WERI-Rb-1 (cell line): ENCODE data around the gene BCAS3.
"Not testable (repeated sequence)": the region's sequence is repeated elsewhere in the genome, so short reads cannot be mapped to it uniquely, and the experiment has no call there.

Source experiments
- DNase-seq: peaks from one replicate; pipeline ENCODE4 v3.0.0-alpha.2; 2020
- H3K27ac ChIP-seq: fragments of 250-450 bp; sonication (Bioruptor Pico); 2 replicates; pipeline ENCODE4 v1.5.1; 2020; ENCODE audit warnings: mild to moderate bottlenecking, moderate library complexity
- H3K27me3 ChIP-seq: fragments of 250-450 bp; sonication (Bioruptor Pico); 2 replicates; pipeline ENCODE4 v1.5.1; 2021; ENCODE audit warnings: mild to moderate bottlenecking, low read depth, moderate library complexity; ENCODE audit not compliant: insufficient read depth, severe bottlenecking
- H3K36me3 ChIP-seq: fragments of 250-450 bp; sonication (Bioruptor Pico); 2 replicates; pipeline ENCODE4 v1.5.1; 2020; ENCODE audit warnings: mild to moderate bottlenecking, moderate library complexity
- H3K4me3 ChIP-seq: 2 replicates; pipeline ENCODE4 v1.5.1; 2011; ENCODE audit warnings: low read depth, mild to moderate bottlenecking, control low read depth, low read length
- H3K9me3 ChIP-seq: fragments of 250-450 bp; sonication (Bioruptor Pico); 2 replicates; pipeline ENCODE4 v1.5.1; 2021; ENCODE audit warnings: mild to moderate bottlenecking, moderate library complexity; ENCODE audit not compliant: severe bottlenecking
- TF ChIP-seq, protein P1 (sequence below): IDR thresholded peaks from 2 replicates; pipeline ENCODE4 v1.5.1; 2011; ENCODE audit warnings: low read depth, mild to moderate bottlenecking, control low read depth, inconsistent platforms, low read length

BCAS3 gene

DNA sequence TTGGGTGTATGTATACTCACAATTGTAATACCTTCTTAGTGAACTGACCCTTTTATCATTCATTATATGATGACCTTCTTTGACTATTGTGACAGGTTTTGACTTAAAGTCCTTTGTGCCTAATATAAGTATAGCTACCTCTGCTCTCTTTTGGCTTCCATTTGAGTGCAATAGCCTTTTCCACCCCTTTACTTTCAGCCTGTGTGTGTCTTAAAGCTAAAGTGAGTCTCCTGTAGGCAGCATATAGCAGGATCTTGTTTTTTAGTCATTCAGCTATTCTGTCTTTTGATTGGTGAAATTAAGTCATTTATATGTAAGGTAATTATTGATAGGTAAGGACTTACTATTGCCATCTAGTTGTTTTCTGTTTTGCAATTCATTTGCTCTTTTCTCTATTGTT, 758.6 kb downstream of the BCAS3 start:
- Histone ChIP-seq H3K36me3 (no peaks in the 10 kb centered on the region), H3K9me3 (peaks cover 8% of the 10 kb centered on the region), H3K4me3 (no peak overlapping the region), H3K27me3 (no peaks in the 10 kb centered on the region), H3K27ac (no peak overlapping the region)
- TF ChIP-seq, protein P1, sequence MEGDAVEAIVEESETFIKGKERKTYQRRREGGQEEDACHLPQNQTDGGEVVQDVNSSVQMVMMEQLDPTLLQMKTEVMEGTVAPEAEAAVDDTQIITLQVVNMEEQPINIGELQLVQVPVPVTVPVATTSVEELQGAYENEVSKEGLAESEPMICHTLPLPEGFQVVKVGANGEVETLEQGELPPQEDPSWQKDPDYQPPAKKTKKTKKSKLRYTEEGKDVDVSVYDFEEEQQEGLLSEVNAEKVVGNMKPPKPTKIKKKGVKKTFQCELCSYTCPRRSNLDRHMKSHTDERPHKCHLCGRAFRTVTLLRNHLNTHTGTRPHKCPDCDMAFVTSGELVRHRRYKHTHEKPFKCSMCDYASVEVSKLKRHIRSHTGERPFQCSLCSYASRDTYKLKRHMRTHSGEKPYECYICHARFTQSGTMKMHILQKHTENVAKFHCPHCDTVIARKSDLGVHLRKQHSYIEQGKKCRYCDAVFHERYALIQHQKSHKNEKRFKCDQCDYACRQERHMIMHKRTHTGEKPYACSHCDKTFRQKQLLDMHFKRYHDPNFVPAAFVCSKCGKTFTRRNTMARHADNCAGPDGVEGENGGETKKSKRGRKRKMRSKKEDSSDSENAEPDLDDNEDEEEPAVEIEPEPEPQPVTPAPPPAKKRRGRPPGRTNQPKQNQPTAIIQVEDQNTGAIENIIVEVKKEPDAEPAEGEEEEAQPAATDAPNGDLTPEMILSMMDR = no peak
- no peak for DNase-seq

DNA sequence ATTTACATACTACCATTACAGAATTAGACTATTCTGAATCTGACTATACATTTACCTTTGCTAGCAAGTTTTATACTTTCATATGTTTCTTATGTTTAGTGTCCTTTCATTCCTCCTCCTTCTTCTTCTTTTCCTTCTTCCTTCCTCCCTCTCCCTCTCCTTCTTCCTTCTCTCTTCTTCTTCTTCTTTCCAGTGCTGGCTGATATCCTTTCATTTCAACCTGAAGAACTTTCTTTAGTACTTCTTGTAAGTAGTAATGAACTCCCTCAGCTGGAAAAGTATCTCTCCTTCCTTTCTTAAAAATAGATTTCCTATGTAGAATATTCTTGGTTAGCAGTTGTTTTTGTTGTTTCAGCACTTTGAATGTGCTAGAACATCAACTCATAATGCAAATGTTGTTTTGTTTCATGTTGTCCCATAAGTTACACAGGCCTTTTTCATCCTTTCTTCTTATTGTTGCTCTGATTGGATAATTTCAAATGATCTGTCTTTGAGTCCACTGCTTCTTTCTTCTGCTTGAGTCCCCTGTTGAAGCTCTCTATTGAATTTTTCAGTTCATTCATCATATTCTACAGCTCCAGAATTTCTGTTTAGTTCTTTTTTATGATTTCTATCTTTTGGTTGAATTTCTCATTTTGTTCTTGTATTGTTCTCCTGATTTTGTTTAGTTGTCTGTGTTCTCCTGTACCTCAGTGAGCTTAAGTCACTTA, 759.5 kb downstream of the BCAS3 start:
- Histone ChIP-seq H3K9me3 (peaks cover 8% of the 10 kb centered on the region), H3K36me3 (no peaks in the 10 kb centered on the region), H3K4me3 (no peak overlapping the region), H3K27me3 (no peaks in the 10 kb centered on the region), H3K27ac (no peak overlapping the region)
- no peak for DNase-seq
- TF ChIP-seq, protein P1 = no peak

DNA sequence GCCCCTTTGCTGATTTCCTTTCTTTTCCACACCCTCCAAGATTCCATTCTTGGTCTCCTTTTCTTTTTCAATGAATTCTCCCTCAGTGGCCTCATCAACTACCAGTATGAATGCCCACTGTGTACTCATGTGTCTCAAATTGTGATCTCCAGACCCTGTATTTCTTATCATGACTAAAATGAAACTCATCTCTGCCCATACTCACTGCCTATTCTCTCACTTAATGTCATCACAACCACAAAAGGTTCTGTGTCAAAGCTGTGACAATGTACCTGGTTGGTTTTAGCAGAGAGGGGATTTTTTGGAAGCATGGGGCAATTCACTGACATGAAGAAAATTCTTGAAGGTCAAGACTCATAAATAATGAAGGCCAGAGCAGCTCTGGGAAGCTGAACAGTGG, 763.0 kb downstream of the BCAS3 start:
- TF ChIP-seq, protein P1 = no peak

DNA sequence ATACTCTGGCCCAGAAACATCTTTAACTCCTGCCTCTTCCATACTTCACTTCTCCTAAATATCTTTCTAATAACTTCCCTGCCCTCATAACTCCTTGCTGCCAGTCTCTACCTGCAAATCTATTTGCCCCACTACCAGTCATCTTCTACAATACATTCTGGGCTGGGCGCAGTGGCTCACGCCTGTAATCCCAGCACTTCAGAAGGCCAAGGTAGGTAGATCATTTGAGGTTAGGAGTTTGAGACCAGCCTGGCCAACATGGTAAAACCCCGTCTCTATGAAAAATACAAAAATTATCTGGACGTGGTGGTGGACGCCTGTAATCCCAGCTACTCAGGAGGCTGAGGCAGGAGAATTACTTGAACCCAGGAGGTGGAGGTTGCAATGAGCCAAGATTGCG, 763.9 kb downstream of the BCAS3 start:
- H3K27me3 ChIP-seq, DNase-seq, H3K4me3 ChIP-seq, H3K27ac ChIP-seq, H3K36me3 ChIP-seq: not testable (repeated sequence)
- peaks cover 12% of the 10 kb centered on the region for H3K9me3 ChIP-seq

More for the DNA sequence above, 763.0 kb downstream of the BCAS3 start:
- DNase-seq = no peak
- peaks cover 12% of the 10 kb centered on the region for H3K9me3 ChIP-seq
- H3K36me3 ChIP-seq = no peaks in the 10 kb centered on the region
- H3K27me3 ChIP-seq = no peaks in the 10 kb centered on the region
- H3K4me3 ChIP-seq = no peak overlapping the region
- no peak overlapping the region for H3K27ac ChIP-seq

DNA sequence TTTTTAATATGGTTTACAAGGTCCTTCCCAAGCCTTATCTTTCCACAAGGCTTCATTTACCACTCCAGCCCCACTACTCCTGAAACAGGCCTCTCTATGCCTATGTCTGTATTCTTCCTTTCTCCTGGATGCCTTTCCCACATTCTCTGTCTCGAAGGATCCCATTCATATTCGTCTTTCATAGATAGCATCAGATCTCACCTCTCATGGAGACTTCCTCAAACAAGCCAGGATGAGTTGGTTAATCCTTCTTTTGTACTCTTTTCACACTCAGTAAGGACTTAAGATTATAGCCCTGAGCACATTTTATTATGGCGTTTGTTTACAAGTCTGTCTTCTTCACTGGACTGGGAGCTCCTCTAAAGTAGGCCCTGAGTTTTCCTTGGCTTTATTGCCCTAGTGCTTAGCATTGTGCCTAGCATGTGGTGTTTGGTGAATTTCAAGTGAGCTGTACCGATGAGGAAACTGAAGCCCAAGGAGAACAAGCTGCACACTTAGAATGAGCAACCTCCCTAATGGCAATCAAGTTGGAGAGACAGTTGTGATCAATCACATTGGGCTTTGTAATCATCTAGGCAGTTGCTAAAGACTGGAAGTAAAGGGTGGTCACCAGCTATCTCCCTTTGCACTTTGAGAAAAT, 764.6 kb downstream of the BCAS3 start:
- TF ChIP-seq, protein P1 = no peak
- H3K36me3 ChIP-seq = no peaks in the 10 kb centered on the region
- H3K9me3 ChIP-seq = peaks cover 12% of the 10 kb centered on the region
- no peaks in the 10 kb centered on the region for H3K27me3 ChIP-seq
- no peak overlapping the region for H3K27ac ChIP-seq
- no peak for DNase-seq
- no peak overlapping the region for H3K4me3 ChIP-seq
